ENCODE measurements around the gene ARL15. TPM values are rescaled to one million over a fixed set of nuclear protein-coding genes. Genes with fewer than 3 reads are reported as not detected.

Gene ARL15
- total and polyA plus RNA-seq, 2 of the 8 experiments (the other 6 are each of a cell fraction or from before 2014, with no cell fraction given) = 9.9 to 21.2 TPM

GRCh38 chr5:54309691-54310432 lies 511 bp downstream of the ARL15 start:
- H3K4ac ChIP-seq (replicated peaks; ENCODE audit: insufficient read length, low read depth, low read length) = no peak overlapping the region
- DNase-seq (ENCODE audit: low read depth in 1 of 2, low spot score in 2 of 2) (no peak), FAIRE-seq (no peak)
- ChIA-PET POLR2A (ENCODE audit: partially characterized antibody) (interaction anchor here (0.6 to 3.0 kb wide), 38 partner anchors 9 to 394 kb away, joined by 3 to 27 read pairs (median 4); partner anchors contain the start of gene SNX18), CTCF (ENCODE audit: partially characterized antibody) (interaction anchor here (0.7 to 4.2 kb wide), 10 partner anchors 8 to 180 kb away, joined by 3 to 26 read pairs (median 4); no protein-coding TSS in a partner anchor)
- peak overlapping the region; percentile 81 to 86 (median 84) for H3K4me3 ChIP-seq (ENCODE audit: extremely low read depth in 1 of 4, insufficient read depth in 2 of 4, low read depth in 3 of 4, low read length in 4 of 4)
- H3K9ac ChIP-seq (replicated peaks in 1 of 4; ENCODE audit: extremely low read depth in 1 of 4, low read depth in 3 of 4, low read length in 3 of 4) = peak overlapping the region; percentile 80 to 95 (median 87)
- no peak overlapping the region for H2BK15ac ChIP-seq (ENCODE audit: low read length)
- H3K23me2 ChIP-seq (ENCODE audit: low read depth, low read length) = peaks cover 15% of the 10 kb centered on the region
- no peaks in the 10 kb centered on the region for H3K9me3 ChIP-seq (ENCODE audit: insufficient read depth in 2 of 2, low read depth in 1 of 2, low read length in 1 of 2)
- H3K18ac ChIP-seq (ENCODE audit: extremely low read depth, low read length) = no peak overlapping the region; the same call in 1 of the 2 replicates
- H2BK120ac ChIP-seq (replicated peaks; ENCODE audit: low read depth, low read length) = no peak overlapping the region
- no peak overlapping the region for H3K23ac ChIP-seq (ENCODE audit: insufficient read length)
- H3K36me3 ChIP-seq (ENCODE audit: control insufficient read depth in 2 of 4, insufficient read depth in 4 of 4, low read length in 3 of 4) = no peaks in the 10 kb centered on the region
- peak overlapping the region; percentile 91; the same call in 1 of the 2 replicates for H2AFZ ChIP-seq (ENCODE audit: low read length)
- H4K8ac ChIP-seq (ENCODE audit: extremely low read depth, insufficient read depth, low read length) = peak overlapping the region; percentile 89; the same call in 1 of the 2 replicates
- peaks cover 0 to 6% (median 3%) of the 10 kb centered on the region in 4 experiments; a peak in 4 of 7 replicates for H3K4me1 ChIP-seq (replicated peaks in 1 of 4; ENCODE audit: control insufficient read depth in 3 of 4, insufficient read depth in 4 of 4, low read length in 3 of 4)
- H4K5ac ChIP-seq (ENCODE audit: insufficient read length, low read depth, low read length) = peak overlapping the region; percentile 50
- 1% methylated on average over 24 of the region's 39 CpGs; no CpG with 5 or more reads in 1 of the 2 experiments for WGBS, 2 experiments (ENCODE audit: extremely low coverage in 1 of 2, insufficient coverage in 1 of 2, insufficient read length in 1 of 2, insufficient replicate concordance in 2 of 2, low coverage in 1 of 2, low lambda C conversion rate in 2 of 2, missing lambda C conversion rate in 1 of 2)
- H3K79me1 ChIP-seq (ENCODE audit: low read depth, low read length) = no peaks in the 10 kb centered on the region
- H2BK5ac ChIP-seq (ENCODE audit: low read depth, low read length) = peak overlapping the region; percentile 37; the same call in 1 of the 2 replicates
- peak overlapping the region; percentile 39; the same call in 1 of the 2 replicates for H3K27ac ChIP-seq (ENCODE audit: low read depth, low read length)
- peak overlapping the region; percentile 87 for H4K91ac ChIP-seq (replicated peaks; ENCODE audit: insufficient read length, low read length)
- peaks cover 0 to 4% of the 10 kb centered on the region in 2 experiments for H4K20me1 ChIP-seq (replicated peaks in 1 of 2; ENCODE audit: control insufficient read depth in 1 of 2, insufficient read depth in 2 of 2, low read length in 2 of 2)
- H2BK20ac ChIP-seq (ENCODE audit: low read length) = no peak overlapping the region
- H3K27me3 ChIP-seq (replicated peaks in 1 of 4; ENCODE audit: control insufficient read depth in 3 of 4, extremely low read depth in 1 of 4, insufficient read depth in 3 of 4, low read length in 3 of 4) = peaks cover 0 to 2% (median 0%) of the 10 kb centered on the region in 4 experiments; a peak in 1 of 7 replicates
- no peak overlapping the region for H2BK12ac ChIP-seq (ENCODE audit: low read depth, low read length)
- peak; percentile 67 for TF ChIP-seq KDM4A (IDR thresholded peaks at IDR 0.05; ENCODE audit: low read depth, low read length, severe bottlenecking)
- TF ChIP-seq ASH2L (IDR thresholded peaks at IDR 0.05; ENCODE audit: low read length) = peak; percentile 77
- TF ChIP-seq HDAC2 (IDR thresholded peaks at IDR 0.05; ENCODE audit: borderline replicate concordance in 1 of 2, low read depth in 2 of 2, low read length in 2 of 2) = 0 out of 4 replicates have a peak, but pooled peaks of 1 of the 2 experiments have one; percentile 13
- no peak for TF ChIP-seq ZNF274 (IDR thresholded peaks at IDR 0.05; ENCODE audit: borderline replicate concordance, extremely low read depth, low read length)
- 0 out of 2 replicates have a peak, but pooled peaks have one; percentile 5 for TF ChIP-seq E2F6 (IDR thresholded peaks at IDR 0.05)
- 0 out of 2 replicates have a peak, but pooled peaks have one; percentile 7 for TF ChIP-seq SUZ12 (IDR thresholded peaks at IDR 0.05; ENCODE audit: low read length)
- no peak for TF ChIP-seq CBX5 (IDR thresholded peaks at IDR 0.05; ENCODE audit: low read depth, low read length)
- H2AK5ac ChIP-seq (ENCODE audit: low read depth, low read length) = no peak overlapping the region
- H3K14ac ChIP-seq (ENCODE audit: insufficient read length) = no peak overlapping the region
- peak overlapping the region; percentile 75 for H3K56ac ChIP-seq (replicated peaks; ENCODE audit: insufficient read length, low read depth, low read length)
- peaks cover 3 to 43% of the 10 kb centered on the region in 2 experiments; a peak in 3 of 4 replicates for H3K79me2 ChIP-seq (ENCODE audit: control insufficient read depth in 1 of 2, insufficient read depth in 2 of 2, low read length in 2 of 2)
- H3K4me2 ChIP-seq (ENCODE audit: insufficient read depth in 1 of 2, low read depth in 2 of 2, low read length in 2 of 2) = peak overlapping the region; percentile 82 to 94

All from H1 (cell line).